Measurements from ENCODE around the gene MITF. TPM values are rescaled to one million over a fixed set of nuclear protein-coding genes. Genes with fewer than 3 reads are reported as not detected.

The MITF gene
- total RNA-seq, 2 experiments from 2014 or later, result not detected

- TF ChIP-seq EZH2phosphoT487 (IDR thresholded peaks at IDR 0.05; ENCODE audit: borderline replicate concordance, low read depth, low read length) (no peak), CTCF (conservative IDR thresholded peaks at IDR 0.05; ENCODE audit: low read length) (no peak)
- ChIA-PET POLR2A (no interaction called here), CTCF (ENCODE audit: unreplicated experiment) (no interaction called here)
- Histone ChIP-seq H3K9me3 (ENCODE audit: low read length) (no peaks in the 10 kb centered on the region), H4K20me1 (ENCODE audit: insufficient read depth, low read length) (no peaks in the 10 kb centered on the region), H3K27ac (ENCODE audit: low read depth, low read length, poor library complexity, severe bottlenecking) (no peak overlapping the region), H2AFZ (ENCODE audit: low read length) (no peak overlapping the region), H3K4me1 (ENCODE audit: insufficient read depth, low read length, poor library complexity, severe bottlenecking) (no peaks in the 10 kb centered on the region), H3K79me2 (ENCODE audit: insufficient read depth, low read depth, low read length) (no peaks in the 10 kb centered on the region), H3K4me3 (ENCODE audit: low read depth, low read length, poor library complexity, severe bottlenecking) (no peak overlapping the region), H3K4me2 (ENCODE audit: low read length) (no peak overlapping the region), H3K36me3 (ENCODE audit: insufficient read depth, low read length) (no peaks in the 10 kb centered on the region), H3K9me2 (ENCODE audit: insufficient read depth, low read length) (no peaks in the 10 kb centered on the region; the same call in 1 of the 2 replicates)
- BruUV-seq (replicated peaks), result no TSS peak
- intact Hi-C loops (cut with micrococcal nuclease; ENCODE audit: unreplicated experiment), result no loop called here
- DNase-seq (ENCODE audit: low spot score), result no peak
Observed at GRCh38 chr3:69737392-69737791, 1.9 kb upstream of the MITF start.

DNA sequence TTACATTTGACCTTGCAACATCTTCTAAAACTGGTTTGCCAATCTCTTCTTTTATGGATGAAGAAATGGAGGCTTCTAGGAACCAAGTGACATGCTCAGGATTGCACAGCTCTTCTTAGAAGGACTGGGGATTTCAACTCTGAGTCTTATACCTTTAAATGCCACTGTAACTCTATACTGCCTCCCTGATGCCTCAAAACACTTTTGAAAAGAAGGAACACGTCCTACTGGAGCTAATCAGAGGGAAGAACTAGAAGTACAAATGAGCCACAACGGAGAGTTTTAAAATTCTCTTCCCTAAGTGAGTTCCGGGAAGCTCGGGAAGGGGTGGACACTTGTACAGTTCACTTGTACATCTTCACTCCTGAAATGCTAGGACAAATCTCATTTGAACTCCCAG is 949 bp upstream of the MITF start:
- intact Hi-C loops (cut with micrococcal nuclease; ENCODE audit: unreplicated experiment), result no loop called here
- Histone ChIP-seq H3K79me2 (ENCODE audit: insufficient read depth, low read depth, low read length) (no peaks in the 10 kb centered on the region), H3K27ac (ENCODE audit: low read depth, low read length, poor library complexity, severe bottlenecking) (no peak overlapping the region), H3K9me3 (ENCODE audit: low read length) (no peaks in the 10 kb centered on the region), H3K4me3 (ENCODE audit: low read depth, low read length, poor library complexity, severe bottlenecking) (no peak overlapping the region), H3K4me2 (ENCODE audit: low read length) (no peak overlapping the region), H2AFZ (ENCODE audit: low read length) (no peak overlapping the region), H3K9me2 (ENCODE audit: insufficient read depth, low read length) (no peaks in the 10 kb centered on the region; the same call in 1 of the 2 replicates), H4K20me1 (ENCODE audit: insufficient read depth, low read length) (no peaks in the 10 kb centered on the region), H3K36me3 (ENCODE audit: insufficient read depth, low read length) (no peaks in the 10 kb centered on the region), H3K4me1 (ENCODE audit: insufficient read depth, low read length, poor library complexity, severe bottlenecking) (no peaks in the 10 kb centered on the region)
- TF ChIP-seq CTCF (conservative IDR thresholded peaks at IDR 0.05; ENCODE audit: low read length), result no peak
- no peak for TF ChIP-seq EZH2phosphoT487 (IDR thresholded peaks at IDR 0.05; ENCODE audit: borderline replicate concordance, low read depth, low read length)
- no TSS peak for BruUV-seq (replicated peaks)
- CTCF ChIA-PET (ENCODE audit: unreplicated experiment), result no interaction called here
- POLR2A ChIA-PET, result no interaction called here
- DNase-seq (ENCODE audit: low spot score), result no peak

GRCh38 chr3:69738859-69739203 is 433 bp upstream of the MITF start:
- no peak overlapping the region for H3K4me2 ChIP-seq (ENCODE audit: low read length)
- H3K4me3 ChIP-seq (ENCODE audit: low read depth, low read length, poor library complexity, severe bottlenecking), result no peak overlapping the region
- no peaks in the 10 kb centered on the region for H3K79me2 ChIP-seq (ENCODE audit: insufficient read depth, low read depth, low read length)
- DNase-seq (ENCODE audit: low spot score), result no peak
- H3K27ac ChIP-seq (ENCODE audit: low read depth, low read length, poor library complexity, severe bottlenecking), result no peak overlapping the region
- H3K4me1 ChIP-seq (ENCODE audit: insufficient read depth, low read length, poor library complexity, severe bottlenecking), result no peaks in the 10 kb centered on the region
- H4K20me1 ChIP-seq (ENCODE audit: insufficient read depth, low read length), result no peaks in the 10 kb centered on the region
- TF ChIP-seq CTCF (conservative IDR thresholded peaks at IDR 0.05; ENCODE audit: low read length), result no peak
- TF ChIP-seq EZH2phosphoT487 (IDR thresholded peaks at IDR 0.05; ENCODE audit: borderline replicate concordance, low read depth, low read length), result no peak
- H3K9me3 ChIP-seq (ENCODE audit: low read length), result no peaks in the 10 kb centered on the region
- ChIA-PET CTCF (ENCODE audit: unreplicated experiment) (no interaction called here), POLR2A (no interaction called here)
- H3K36me3 ChIP-seq (ENCODE audit: insufficient read depth, low read length), result no peaks in the 10 kb centered on the region
- H3K9me2 ChIP-seq (ENCODE audit: insufficient read depth, low read length), result no peaks in the 10 kb centered on the region; the same call in 1 of the 2 replicates
- intact Hi-C loops (cut with micrococcal nuclease; ENCODE audit: unreplicated experiment), result no loop called here
- no TSS peak for BruUV-seq (replicated peaks)
- H2AFZ ChIP-seq (ENCODE audit: low read length), result no peak overlapping the region
